A204.1 (cell line): ENCODE measurements around the gene CFAP46.

Experiments used
- FAIRE-seq: peaks from 2 replicates; lab custom pipeline; 2012; peaks lifted over from hg19 to GRCh38; lab: Jason Lieb, UNC

Gene CFAP46

DNA sequence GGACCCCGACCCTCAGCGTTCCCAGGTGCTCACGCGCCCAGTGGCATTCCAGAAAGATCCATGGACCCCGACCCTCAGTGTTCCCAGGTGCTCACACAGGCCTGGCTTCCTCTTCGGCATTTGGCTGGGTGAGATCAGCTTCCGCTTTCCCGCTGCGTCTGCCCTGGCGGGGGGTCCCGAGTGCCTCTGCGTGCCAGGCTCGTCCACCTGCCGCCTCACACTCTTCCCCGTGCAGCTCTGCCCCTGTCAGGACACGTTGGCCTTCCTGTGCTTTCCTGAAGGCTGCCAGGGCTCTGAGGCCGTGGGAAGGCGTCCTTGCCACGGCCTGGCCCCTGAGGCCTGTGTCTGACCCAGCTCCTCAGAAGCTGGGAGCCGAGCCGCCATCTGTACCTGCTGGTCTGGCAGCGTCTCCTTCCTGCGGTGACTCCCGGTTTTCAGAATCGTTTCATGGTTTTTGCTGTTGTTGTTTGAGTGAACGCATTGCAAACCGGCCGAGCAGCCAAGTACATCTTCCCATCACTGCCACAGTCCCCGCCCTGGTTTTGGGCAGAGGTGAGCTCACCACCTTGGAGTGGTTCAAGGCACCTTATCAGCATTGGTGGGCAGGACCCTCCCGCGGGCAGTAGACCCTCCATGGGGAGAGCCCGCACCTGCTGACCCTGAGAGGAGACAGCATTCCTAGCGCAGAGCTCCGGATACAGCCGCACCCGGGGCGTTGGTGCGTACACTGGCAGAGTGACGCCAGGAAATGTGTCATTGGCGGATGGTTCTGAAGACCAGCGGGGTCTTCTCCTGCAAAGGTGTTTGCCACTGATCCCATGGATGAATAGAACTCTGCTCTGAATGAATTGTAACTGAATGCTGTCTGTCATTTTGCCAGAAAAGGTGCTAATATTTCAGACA, 173.8 kb downstream of the CFAP46 start:
- no peak for FAIRE-seq

DNA sequence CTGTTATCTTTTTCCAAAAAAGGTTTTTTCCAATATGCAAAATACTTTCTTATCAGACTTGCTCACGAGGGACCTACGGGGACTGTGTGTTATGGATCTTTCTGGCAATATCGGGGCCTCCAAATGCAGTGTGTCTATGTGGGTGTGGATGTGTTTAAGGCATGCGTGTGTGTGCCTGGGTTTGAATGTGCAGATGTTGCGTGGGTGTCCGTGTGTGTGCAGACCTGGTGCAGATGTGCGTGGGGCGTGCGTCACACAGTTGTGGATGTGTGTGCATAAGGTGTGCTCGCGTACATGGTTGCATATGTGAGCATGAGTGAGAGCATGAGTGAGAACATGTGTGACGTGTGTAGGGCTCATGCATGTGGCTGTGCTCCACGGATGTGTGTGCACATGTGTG, 176.1 kb downstream of the CFAP46 start:
- no peak for FAIRE-seq

DNA sequence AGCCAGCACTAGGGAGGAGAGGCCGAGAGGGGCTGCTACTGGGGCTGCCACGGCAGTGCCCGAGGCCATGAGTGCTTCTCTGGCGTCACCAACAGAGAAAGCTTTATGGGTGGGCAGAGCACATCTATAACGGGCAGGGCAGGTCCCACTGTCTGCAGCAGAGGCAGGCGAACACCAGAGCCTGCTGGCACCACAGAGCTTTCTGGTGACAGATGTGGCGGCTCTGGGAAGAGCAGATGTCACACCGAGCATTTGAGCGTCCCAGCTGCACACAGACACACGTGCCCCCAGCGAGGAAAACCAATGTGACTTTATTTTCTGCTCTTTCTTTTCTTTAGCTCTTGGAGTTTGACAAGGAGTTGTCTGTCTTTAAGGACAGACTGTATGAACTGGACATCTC, 176.9 kb downstream of the CFAP46 start:
- no peak for FAIRE-seq

DNA sequence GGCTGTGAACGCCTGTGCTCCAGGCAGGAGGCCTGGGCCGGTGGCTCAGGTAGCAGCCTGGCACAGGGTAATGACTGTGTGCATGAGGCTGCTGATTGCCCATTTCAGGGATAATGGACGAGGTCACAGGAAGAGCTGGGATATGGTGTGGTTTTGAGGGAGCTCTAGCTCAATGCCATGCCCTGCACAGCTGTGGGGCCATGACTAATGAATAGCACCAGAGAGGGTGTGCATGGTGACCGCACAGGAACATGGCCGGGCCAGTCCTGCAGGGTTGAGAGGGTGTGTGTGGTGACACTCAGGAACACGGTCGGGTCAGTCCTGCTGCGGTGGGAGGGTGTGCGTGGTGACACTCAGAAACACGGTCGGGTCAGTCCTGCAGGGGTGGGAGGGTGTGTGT, 178.3 kb downstream of the CFAP46 start:
- no peak for FAIRE-seq

DNA sequence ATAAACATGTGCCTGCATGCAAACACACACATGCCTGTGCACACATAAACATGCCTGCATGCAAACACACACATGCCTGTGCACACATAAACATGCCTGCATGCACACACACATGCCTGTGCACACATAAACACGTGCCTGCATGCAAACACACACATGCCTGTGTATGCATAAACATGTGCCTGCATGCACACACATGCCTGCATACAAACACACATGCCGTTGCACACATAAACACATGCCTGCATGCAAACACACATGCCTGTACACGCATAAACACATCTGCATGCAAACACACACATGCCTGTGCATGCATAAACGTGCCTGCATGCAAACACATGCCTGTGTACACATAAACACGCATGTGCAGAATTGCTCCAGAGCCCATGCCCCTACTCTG, 178.8 kb downstream of the CFAP46 start:
- FAIRE-seq, result no peak

DNA sequence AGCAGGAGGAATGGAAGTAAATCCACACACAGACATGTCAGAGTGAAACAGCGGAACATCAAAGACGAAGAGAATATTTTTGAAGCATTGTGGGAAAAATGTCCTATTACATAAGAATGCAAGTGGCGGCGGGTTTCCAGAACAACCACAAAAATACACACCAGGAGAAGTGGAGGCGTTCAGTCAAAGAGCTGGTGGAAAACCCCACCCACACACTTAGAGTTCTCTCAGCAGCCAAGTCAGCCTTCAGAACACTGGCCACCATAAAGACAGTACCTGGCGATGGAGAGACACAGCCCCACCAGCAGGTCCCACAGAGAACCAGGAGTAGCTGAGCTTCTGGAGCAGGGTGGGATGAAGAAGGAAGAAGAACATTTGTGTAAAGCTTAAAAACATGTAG, 180.1 kb downstream of the CFAP46 start:
- no peak for FAIRE-seq

DNA sequence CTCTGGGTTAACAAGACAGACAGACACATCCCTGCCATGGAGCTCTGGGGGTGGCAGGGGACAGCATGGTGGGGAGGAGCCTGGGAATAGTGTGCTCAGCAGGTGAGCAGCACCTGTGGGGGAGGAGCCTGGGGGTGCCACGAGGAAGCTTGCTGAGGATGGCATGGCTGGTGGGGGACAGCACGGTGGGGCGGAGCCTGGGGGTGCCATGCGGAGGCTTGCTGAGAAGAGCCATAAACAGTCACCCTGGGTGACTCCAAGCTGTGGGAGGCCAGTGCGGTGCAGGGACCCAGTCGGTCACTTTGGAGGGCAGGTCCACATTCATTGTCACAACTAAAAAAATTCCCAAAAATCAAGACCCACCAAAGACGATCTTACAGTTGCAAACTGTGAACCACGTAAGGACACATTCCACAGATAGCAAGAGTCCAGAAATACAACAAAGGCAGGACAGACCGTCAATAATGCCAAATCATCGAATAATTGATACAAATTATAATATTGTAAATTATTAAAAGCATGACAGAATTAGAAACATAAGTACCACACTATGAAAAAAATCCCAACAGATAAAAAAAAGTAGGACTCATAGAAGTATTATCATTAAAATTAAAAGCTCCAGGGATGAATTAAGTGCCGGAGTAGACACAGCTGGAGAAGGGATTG, 180.8 kb downstream of the CFAP46 start:
- FAIRE-seq, result no peak

DNA sequence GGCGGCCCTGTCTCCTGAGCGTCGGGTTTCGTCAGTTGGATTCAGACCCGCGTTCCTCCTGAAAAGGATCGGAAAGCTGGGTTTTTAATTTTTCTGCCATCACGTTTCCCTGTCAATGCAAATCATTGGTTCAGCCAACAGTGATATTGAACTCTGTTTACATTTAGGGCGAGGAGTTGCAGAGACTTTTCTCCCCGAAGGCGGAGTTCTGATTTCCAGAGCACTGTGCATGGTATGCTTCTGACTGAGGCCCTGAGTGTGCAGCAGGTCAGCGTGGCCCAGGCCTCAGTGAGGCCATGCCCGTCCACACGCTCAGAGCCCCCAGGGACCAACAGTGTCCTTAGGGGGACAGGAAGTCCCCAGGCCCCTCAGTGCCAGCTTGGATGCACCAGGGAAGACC, 183.5 kb downstream of the CFAP46 start:
- no peak for FAIRE-seq
